Neural progenitor cell (in vitro differentiated cells): ENCODE measurements around the gene AK8.

Experiments
- CTCF ChIP-seq: fragments of 200-600 bp; sonication (generic); IDR thresholded peaks from 2 replicates; pipeline ENCODE4 v1.5.1; 2017; ENCODE audit warnings: antibody characterized with exemption, mild to moderate bottlenecking
- EZH2 ChIP-seq: fragments of 200-600 bp; sonication (generic); IDR thresholded peaks from 2 replicates; pipeline ENCODE4 v1.6.1; 2017; ENCODE audit warnings: antibody characterized with exemption, mild to moderate bottlenecking, moderate library complexity
- EZH2phosphoT487 ChIP-seq: fragments of 200-600 bp; sonication (generic); IDR thresholded peaks from 2 replicates; pipeline ENCODE4 v1.6.1; 2017; ENCODE audit warnings: antibody characterized with exemption

- TF ChIP-seq CTCF (no peak), EZH2 (no peak), EZH2phosphoT487 (no peak)
Observed at GRCh38 chr9:132711846-132712245, 166.2 kb downstream of the AK8 start.
